Body of pancreas (tissue), 4 donors: ENCODE data around the gene OR11A1. TPM values are rescaled to one million over a fixed set of nuclear protein-coding genes. Genes with fewer than 3 reads are reported as not detected.

Source experiments
- ATAC-seq: fragments of 150-250 bp; one replicate; pipeline ENCODE4 v1.9.1; 2016
- DNase-seq, 4 donors: peaks; one replicate each; pipeline ENCODE4 v3.0.0-alpha.2; 2019
- H3K27ac ChIP-seq, 4 donors: fragments of 200-600 bp; sonication (generic); 1 replicate in 3 of 4; 2 replicates in 1 of 4; pipeline versions ENCODE4 v1.5.1 to v1.6.1; 2016 to 2019; ENCODE audit warnings: mild to moderate bottlenecking in 1 of 4, mixed read lengths in 1 of 4, moderate library complexity in 1 of 4
- H3K27me3 ChIP-seq, 2 donors: fragments of 200-600 bp; sonication (generic); one replicate each; pipeline ENCODE4 v1.6.0; 2016; ENCODE audit warnings: mild to moderate bottlenecking in 1 of 2
- H3K36me3 ChIP-seq, 2 donors: fragments of 200-600 bp; sonication (generic); replicated peaks in 1 of 2; 2 replicates each; pipeline ENCODE4 v1.5.1; 2016; ENCODE audit warnings: low read depth in 2 of 2; ENCODE audit not compliant: insufficient read depth in 1 of 2
- H3K4me1 ChIP-seq: fragments of 200-600 bp; sonication (generic); one replicate; pipeline ENCODE4 v1.6.0; 2016
- H3K4me3 ChIP-seq, 2 donors: fragments of 200-600 bp; sonication (generic); 1 replicate in 1 of 2; 2 replicates in 1 of 2; pipeline ENCODE4 v1.5.1; 2016 to 2019
- H3K9me3 ChIP-seq, 3 donors: fragments of 200-600 bp; sonication (generic); 1 replicate in 2 of 3; 2 replicates in 1 of 3; pipeline ENCODE4 v1.5.1; 2016
- POLR2A ChIP-seq, 3 donors: fragments of 450-650 bp; IDR thresholded peaks; one replicate each; pipeline ENCODE4 v1.6.1; 2016; ENCODE audit warnings: antibody characterized with exemption in 3 of 3, mild to moderate bottlenecking in 2 of 3
- WGBS, 2 donors: methylation state at CpG; one replicate each; pipeline ENCODE4 v1.1.5; 2017; 5-methylcytosine and 5-hydroxymethylcytosine counted together
- intact Hi-C: fragments of 100-400 bp; cut with DNase I; formaldehyde crosslinking; loops from one replicate; pipeline ENCODE4 v1.15.1; 2023
- total RNA-seq, 2 donors: library from RNA; depleted of rRNA; stranded (reverse); fragments of >200 nt; gene quantifications; one replicate each; pipeline ENCODE4 v1.1.0, GENCODE V29; 2016
- TF ChIP-seq, protein P1 (sequence below), 7 experiments: fragments of 450-650 bp in 4 of 7; fragments of 200-600 bp in 3 of 7; sonication (generic) in 3 of 7; IDR thresholded peaks; one replicate each; pipeline ENCODE4 v1.5.1; 2016 to 2019; ENCODE audit warnings: antibody characterized with exemption in 7 of 7

Gene OR11A1
- total RNA-seq, 2 donors from 2014 or later: not detected

- intact Hi-C loops: no loop called here
- DNase-seq (no peak), ATAC-seq (no peak)
- Histone ChIP-seq H3K4me3 (no peak overlapping the region), H3K27ac (no peak overlapping the region), H3K27me3 (no peaks in the 10 kb centered on the region), H3K9me3 (no peaks in the 10 kb centered on the region), H3K36me3 (no peaks in the 10 kb centered on the region), H3K4me1 (peaks cover 7% of the 10 kb centered on the region)
- WGBS, 2 donors: 55 to 56% methylated on average over 2 of the region's 2 CpGs
- TF ChIP-seq POLR2A (IDR thresholded peaks at IDR 0.05): no peak
- TF ChIP-seq, protein P1, sequence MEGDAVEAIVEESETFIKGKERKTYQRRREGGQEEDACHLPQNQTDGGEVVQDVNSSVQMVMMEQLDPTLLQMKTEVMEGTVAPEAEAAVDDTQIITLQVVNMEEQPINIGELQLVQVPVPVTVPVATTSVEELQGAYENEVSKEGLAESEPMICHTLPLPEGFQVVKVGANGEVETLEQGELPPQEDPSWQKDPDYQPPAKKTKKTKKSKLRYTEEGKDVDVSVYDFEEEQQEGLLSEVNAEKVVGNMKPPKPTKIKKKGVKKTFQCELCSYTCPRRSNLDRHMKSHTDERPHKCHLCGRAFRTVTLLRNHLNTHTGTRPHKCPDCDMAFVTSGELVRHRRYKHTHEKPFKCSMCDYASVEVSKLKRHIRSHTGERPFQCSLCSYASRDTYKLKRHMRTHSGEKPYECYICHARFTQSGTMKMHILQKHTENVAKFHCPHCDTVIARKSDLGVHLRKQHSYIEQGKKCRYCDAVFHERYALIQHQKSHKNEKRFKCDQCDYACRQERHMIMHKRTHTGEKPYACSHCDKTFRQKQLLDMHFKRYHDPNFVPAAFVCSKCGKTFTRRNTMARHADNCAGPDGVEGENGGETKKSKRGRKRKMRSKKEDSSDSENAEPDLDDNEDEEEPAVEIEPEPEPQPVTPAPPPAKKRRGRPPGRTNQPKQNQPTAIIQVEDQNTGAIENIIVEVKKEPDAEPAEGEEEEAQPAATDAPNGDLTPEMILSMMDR (IDR thresholded peaks at IDR 0.05): no peak
These were observed 8.4 kb upstream of the OR11A1 start for GRCh38 chr6:29465279-29465678.

DNA sequence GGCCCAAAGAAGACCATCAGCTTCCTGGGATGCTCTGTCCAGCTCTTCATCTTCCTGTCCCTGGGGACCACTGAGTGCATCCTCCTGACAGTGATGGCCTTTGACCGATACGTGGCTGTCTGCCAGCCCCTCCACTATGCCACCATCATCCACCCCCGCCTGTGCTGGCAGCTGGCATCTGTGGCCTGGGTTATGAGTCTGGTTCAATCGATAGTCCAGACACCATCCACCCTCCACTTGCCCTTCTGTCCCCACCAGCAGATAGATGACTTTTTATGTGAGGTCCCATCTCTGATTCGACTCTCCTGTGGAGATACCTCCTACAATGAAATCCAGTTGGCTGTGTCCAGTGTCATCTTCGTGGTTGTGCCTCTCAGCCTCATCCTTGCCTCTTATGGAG lies 5.2 kb upstream of the OR11A1 start:
- 88 to 91% methylated on average over 5 to 6 of the region's 6 CpGs for WGBS, 2 donors
- Histone ChIP-seq H3K4me3 (no peak overlapping the region), H3K27ac (no peak overlapping the region), H3K9me3 (no peaks in the 10 kb centered on the region), H3K36me3 (no peaks in the 10 kb centered on the region), H3K27me3 (no peaks in the 10 kb centered on the region), H3K4me1 (peaks cover 7% of the 10 kb centered on the region)
- no peak for DNase-seq
- intact Hi-C loops: no loop called here
- TF ChIP-seq, protein P1 (IDR thresholded peaks at IDR 0.05): no peak
- no peak for TF ChIP-seq POLR2A (IDR thresholded peaks at IDR 0.05)
- no peak for ATAC-seq

DNA sequence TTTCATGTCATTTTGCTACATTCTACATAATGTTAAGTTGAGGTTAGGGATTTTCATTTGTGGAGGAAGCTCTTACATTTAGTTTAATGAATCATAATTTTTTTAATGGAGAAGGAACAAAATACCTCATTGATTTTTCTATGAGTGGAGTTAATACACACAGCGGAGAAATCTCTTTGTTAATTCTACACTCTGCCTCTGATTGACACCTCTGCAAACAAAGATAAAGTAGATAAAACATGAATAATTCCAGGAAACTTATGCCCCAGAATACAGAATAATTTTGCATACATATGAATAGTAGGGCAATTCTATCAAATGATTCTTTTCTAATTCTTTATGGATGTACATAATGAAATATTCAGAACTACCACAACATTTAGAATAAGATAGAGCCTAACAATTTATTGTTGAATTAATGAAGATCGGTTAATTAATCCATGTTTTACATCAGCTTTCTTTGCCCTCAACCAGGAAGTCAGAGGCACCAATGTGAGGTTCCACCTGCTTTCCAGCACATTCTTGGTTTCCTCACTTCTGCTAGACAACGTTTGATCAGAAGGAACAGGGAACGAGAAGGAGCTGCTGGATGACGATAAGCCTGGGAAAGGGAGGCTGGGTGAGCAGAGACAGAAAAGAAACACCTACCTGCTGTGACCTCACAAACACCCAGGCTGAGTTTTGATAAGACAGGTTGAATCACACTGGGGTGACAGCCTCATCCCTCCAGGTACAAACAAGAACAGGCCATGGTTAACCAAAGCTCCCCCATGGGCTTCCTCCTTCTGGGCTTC lies 4.3 kb upstream of the OR11A1 start:
- H3K9me3 ChIP-seq: no peaks in the 10 kb centered on the region
- TF ChIP-seq POLR2A (IDR thresholded peaks at IDR 0.05): no peak
- TF ChIP-seq, protein P1 (IDR thresholded peaks at IDR 0.05): no peak
- no peaks in the 10 kb centered on the region for H3K27me3 ChIP-seq
- DNase-seq: no peak
- ATAC-seq: no peak
- WGBS, 2 donors: 39% methylated on average over 5 of the region's 5 CpGs
- no peak overlapping the region for H3K27ac ChIP-seq
- intact Hi-C loops: no loop called here
- H3K4me1 ChIP-seq: peaks cover 7% of the 10 kb centered on the region
- H3K36me3 ChIP-seq: no peaks in the 10 kb centered on the region
- H3K4me3 ChIP-seq: no peak overlapping the region

DNA sequence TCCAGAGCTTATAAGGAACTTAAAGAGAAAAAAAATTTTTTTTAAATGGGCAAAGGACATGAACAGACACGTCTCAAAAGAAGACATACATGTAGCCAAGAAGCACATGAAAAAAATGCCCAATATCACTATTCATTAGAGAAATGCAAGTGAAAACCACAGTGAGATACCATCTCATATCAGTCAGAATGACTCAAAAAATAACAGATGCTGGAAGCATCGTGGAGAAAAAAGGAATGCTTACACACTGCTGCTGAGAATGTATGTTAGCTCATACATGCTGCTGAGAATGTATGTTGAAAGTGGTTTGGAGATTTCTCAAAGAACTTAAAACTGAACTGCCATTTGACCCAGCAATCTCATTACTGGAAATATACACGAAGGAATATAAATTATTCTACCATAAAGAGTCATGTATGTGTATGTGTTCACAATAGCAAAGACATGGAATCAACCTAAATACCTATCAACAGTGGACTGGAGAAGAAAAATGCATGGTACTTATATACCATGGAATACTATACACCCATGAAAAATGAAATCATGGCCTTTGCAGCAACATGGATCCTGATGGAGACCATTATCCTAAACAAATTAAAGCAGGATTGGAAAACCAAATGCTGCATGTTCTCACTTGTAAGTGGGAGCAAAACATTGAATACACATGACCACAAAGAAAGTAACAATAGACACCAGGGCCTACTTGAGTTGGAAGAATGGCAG lies 5.2 kb downstream of the OR11A1 start:
- Histone ChIP-seq H3K9me3 (no peaks in the 10 kb centered on the region), H3K4me3 (no peak overlapping the region), H3K36me3 (no peaks in the 10 kb centered on the region), H3K27me3 (no peaks in the 10 kb centered on the region), H3K27ac (no peak overlapping the region), H3K4me1 (no peaks in the 10 kb centered on the region)
- intact Hi-C loops: no loop called here
- TF ChIP-seq POLR2A (IDR thresholded peaks at IDR 0.05): no peak
- TF ChIP-seq, protein P1 (IDR thresholded peaks at IDR 0.05): no peak
- WGBS, 2 donors: 68 to 73% methylated on average over 3 of the region's 3 CpGs
- DNase-seq (no peak), ATAC-seq (no peak)
